SK-N-SH treated with all-trans-retinoic acid at 6 μM for 48 hours (cell line): ENCODE results near the gene ANKRD33B.
"Not testable (repeated sequence)": the region's sequence is repeated elsewhere in the genome, so short reads cannot be mapped to it uniquely, and the experiment has no call there.

Source experiments
- ATAC-seq: fragments of 200-7000 bp; cut with Tn5 transposase; 3 replicates; pipeline ENCODE4 v1.9.1; 2020; ENCODE audit warnings: mild to moderate bottlenecking, moderate library complexity
- ARNTL ChIP-seq: fragments of 450-650 bp; formaldehyde crosslinking; IDR thresholded peaks from 2 replicates; pipeline ENCODE4 v1.5.0; 2020; ENCODE audit warnings: low read depth, mild to moderate bottlenecking, moderate library complexity, borderline replicate concordance
- CREB5 ChIP-seq: fragments of 250-450 bp; sonication (Bioruptor Pico); IDR thresholded peaks from 2 replicates; pipeline ENCODE4 v1.5.1; 2020; ENCODE audit warnings: low read depth, mild to moderate bottlenecking, moderate library complexity
- CSDC2 ChIP-seq: fragments of 250-450 bp; sonication (Bioruptor Pico); IDR thresholded peaks from 2 replicates; pipeline ENCODE4 v1.5.0; 2020; ENCODE audit warnings: mild to moderate bottlenecking, moderate library complexity
- CSRNP3 ChIP-seq: fragments of 250-450 bp; sonication (Bioruptor Pico); IDR thresholded peaks from 2 replicates; pipeline ENCODE4 v1.5.1; 2021; ENCODE audit warnings: mild to moderate bottlenecking, moderate library complexity
- ESRRG ChIP-seq: fragments of 250-450 bp; sonication (Bioruptor Pico); IDR thresholded peaks from 2 replicates; pipeline ENCODE4 v1.6.1; 2021; ENCODE audit warnings: mild to moderate bottlenecking
- GLIS3 ChIP-seq: fragments of 250-450 bp; sonication (Bioruptor Pico); IDR thresholded peaks from 2 replicates; pipeline ENCODE4 v1.5.0; 2020; ENCODE audit warnings: mild to moderate bottlenecking, moderate library complexity
- ISL1 ChIP-seq: fragments of 250-450 bp; sonication (Bioruptor Pico); IDR thresholded peaks from 2 replicates; pipeline ENCODE4 v2.1.2; 2022; ENCODE audit warnings: mild to moderate bottlenecking, moderate library complexity
- OSR1 ChIP-seq: fragments of 250-450 bp; sonication (Bioruptor Pico); IDR thresholded peaks from 2 replicates; pipeline ENCODE4 v1.8.0; 2022; ENCODE audit warnings: moderate library complexity, mild to moderate bottlenecking, inconsistent platforms
- POU6F1 ChIP-seq: fragments of 250-450 bp; sonication (Bioruptor Pico); IDR thresholded peaks from 2 replicates; pipeline ENCODE4 v1.8.0; 2021; ENCODE audit warnings: low read depth, mild to moderate bottlenecking, moderate library complexity, borderline replicate concordance
- PPARA ChIP-seq: fragments of 250-450 bp; sonication (Bioruptor Pico); IDR thresholded peaks from 2 replicates; pipeline ENCODE4 v1.5.0; 2020; ENCODE audit warnings: mild to moderate bottlenecking, borderline replicate concordance
- RARB ChIP-seq: fragments of 250-450 bp; sonication (Bioruptor Pico); IDR thresholded peaks from 2 replicates; pipeline ENCODE4 v1.8.0; 2021; ENCODE audit warnings: mild to moderate bottlenecking, moderate library complexity
- SNAI2 ChIP-seq: fragments of 250-450 bp; sonication (Bioruptor Pico); IDR thresholded peaks from 2 replicates; pipeline ENCODE4 v1.5.0; 2020; ENCODE audit warnings: mild to moderate bottlenecking, moderate library complexity
- TCF4 ChIP-seq: fragments of 250-450 bp; sonication (Bioruptor Pico); IDR thresholded peaks from 2 replicates; pipeline ENCODE4 v1.8.0; 2021; ENCODE audit warnings: mild to moderate bottlenecking, moderate library complexity, borderline replicate concordance
- TSHZ2 ChIP-seq: fragments of 250-450 bp; sonication (Bioruptor Pico); IDR thresholded peaks from 2 replicates; pipeline ENCODE4 v1.5.0; 2020; ENCODE audit warnings: mild to moderate bottlenecking, moderate library complexity
- ZC3H10 ChIP-seq: fragments of 250-450 bp; sonication (Bioruptor Pico); IDR thresholded peaks from 2 replicates; pipeline ENCODE4 v1.5.1; 2021; ENCODE audit warnings: mild to moderate bottlenecking, moderate library complexity
- ZFP3 ChIP-seq: fragments of 250-450 bp; sonication (Bioruptor Pico); IDR thresholded peaks from 2 replicates; pipeline ENCODE4 v1.5.0; 2020; ENCODE audit warnings: mild to moderate bottlenecking, moderate library complexity
- ZFP30 ChIP-seq: fragments of 450-650 bp; formaldehyde crosslinking; IDR thresholded peaks from 2 replicates; pipeline ENCODE4 v1.5.0; 2022; ENCODE audit warnings: mild to moderate bottlenecking, moderate library complexity
- ZNF565 ChIP-seq: fragments of 450-650 bp; formaldehyde crosslinking; conservative IDR thresholded peaks from 2 replicates; pipeline ENCODE4 v1.5.0; 2020; ENCODE audit warnings: low read depth, mild to moderate bottlenecking, moderate library complexity
- ZNF70 ChIP-seq: fragments of 450-650 bp; formaldehyde crosslinking; IDR thresholded peaks from 2 replicates; pipeline ENCODE4 v1.5.0; 2020; ENCODE audit warnings: mild to moderate bottlenecking, moderate library complexity
- ZNF8 ChIP-seq: fragments of 450-650 bp; formaldehyde crosslinking; IDR thresholded peaks from 2 replicates; pipeline ENCODE4 v1.5.0; 2020; ENCODE audit warnings: mild to moderate bottlenecking, moderate library complexity

ANKRD33B gene

GRCh38 chr5:10548418-10549122, 15.3 kb upstream of the ANKRD33B start:
- ATAC-seq = no peak
- TF ChIP-seq ARNTL (CRISPR knock-in tag) (no peak), SNAI2 (no peak), ZC3H10 (CRISPR knock-in tag) (no peak), OSR1 (no peak), POU6F1 (CRISPR knock-in tag) (no peak), ZNF8 (CRISPR knock-in tag) (no peak), ZNF70 (no peak), ESRRG (no peak), TSHZ2 (CRISPR knock-in tag) (no peak), PPARA (CRISPR knock-in tag) (no peak)

GRCh38 chr5:10549123-10549514, 14.8 kb upstream of the ANKRD33B start:
- ATAC-seq = not testable (repeated sequence)

- no peak for TF ChIP-seq ESRRG
- no peak for TF ChIP-seq CSDC2 (CRISPR knock-in tag)
- TF ChIP-seq ZNF70 = no peak
- no peak for TF ChIP-seq OSR1
- no peak for TF ChIP-seq POU6F1 (CRISPR knock-in tag)
- no peak for TF ChIP-seq SNAI2
- TF ChIP-seq TSHZ2 (CRISPR knock-in tag) = no peak
- TF ChIP-seq GLIS3 (CRISPR knock-in tag) = no peak
- no peak for TF ChIP-seq ZFP3 (CRISPR knock-in tag)
- no peak for TF ChIP-seq RARB (CRISPR knock-in tag)
- no peak for TF ChIP-seq CREB5
- no peak for TF ChIP-seq ZNF565 (CRISPR knock-in tag)
- no peak for TF ChIP-seq ISL1 (CRISPR knock-in tag)
- TF ChIP-seq TCF4 = no peak
- TF ChIP-seq ARNTL (CRISPR knock-in tag) = no peak
- no peak for TF ChIP-seq ZFP30
- no peak for TF ChIP-seq ZC3H10 (CRISPR knock-in tag)
- no peak for TF ChIP-seq CSRNP3 (CRISPR knock-in tag)
- TF ChIP-seq PPARA (CRISPR knock-in tag) = no peak
- no peak for ATAC-seq
Observed at GRCh38 chr5:10550222-10550995, 13.5 kb upstream of the ANKRD33B start.
